ENCODE data around the gene UBR2.
"Not testable (repeated sequence)": the region's sequence is repeated elsewhere in the genome, so short reads cannot be mapped to it uniquely, and the experiment has no call there.

The UBR2 gene

GRCh38 chr6:42693725-42694323 is 130.0 kb downstream of the UBR2 start:
- TF ChIP-seq CTCF (IDR thresholded peaks at IDR 0.05), result no peak
- H3K27ac ChIP-seq, result peak overlapping the region in 1 of 2 donors; percentile 48
- DNase-seq (ENCODE audit: low spot score), result no peak
- no peak overlapping the region for H3K4me3 ChIP-seq

- DNase-seq (ENCODE audit: low spot score), result no peak
- no peak for TF ChIP-seq CTCF (IDR thresholded peaks at IDR 0.05)
- Histone ChIP-seq H3K4me3 (no peak overlapping the region), H3K27ac (peak overlapping the region in 1 of 2 donors; percentile 48)
These were observed 130.8 kb downstream of the UBR2 start for GRCh38 chr6:42694586-42694985.

DNA sequence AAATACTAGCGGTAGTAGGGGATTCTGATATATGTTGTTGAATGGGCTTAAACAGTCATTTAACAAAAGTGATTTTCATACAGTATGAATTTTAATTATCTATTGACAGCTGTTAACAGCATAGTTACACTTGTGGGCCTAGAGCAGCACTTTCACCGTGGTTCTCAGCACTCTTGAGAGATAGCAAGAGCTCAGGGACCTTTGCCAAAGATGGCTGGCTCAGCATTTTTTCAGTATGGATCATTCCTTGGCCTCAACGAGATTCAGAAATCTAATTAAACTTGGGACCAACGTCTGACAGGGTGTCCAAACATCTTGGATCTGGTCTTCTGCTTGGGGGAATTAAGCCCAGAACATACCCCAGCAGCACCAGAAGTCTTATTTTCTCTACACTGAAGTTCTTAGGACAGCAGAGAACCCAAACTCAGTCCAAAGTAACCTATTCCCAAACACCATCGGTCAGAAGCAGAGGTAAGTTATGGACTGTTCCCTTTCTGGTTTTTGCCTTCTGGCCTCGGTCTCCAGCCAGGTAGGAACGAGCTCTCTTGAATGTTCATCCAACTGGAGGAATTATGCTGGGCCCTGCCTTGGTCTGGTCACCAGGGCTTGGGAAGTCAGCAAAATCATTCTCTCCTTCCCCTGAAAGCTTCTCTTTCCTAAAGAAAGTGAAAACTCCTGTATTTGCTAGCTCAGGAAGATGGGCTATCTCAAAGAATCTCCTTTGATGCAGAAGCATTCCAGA is 132.9 kb downstream of the UBR2 start:
- TF ChIP-seq CTCF (IDR thresholded peaks at IDR 0.05), result no peak
- Histone ChIP-seq H3K4me3 (no peak overlapping the region), H3K27ac (peak overlapping the region in 1 of 2 donors; percentile 51)
- no peak for DNase-seq (ENCODE audit: low spot score)

DNA sequence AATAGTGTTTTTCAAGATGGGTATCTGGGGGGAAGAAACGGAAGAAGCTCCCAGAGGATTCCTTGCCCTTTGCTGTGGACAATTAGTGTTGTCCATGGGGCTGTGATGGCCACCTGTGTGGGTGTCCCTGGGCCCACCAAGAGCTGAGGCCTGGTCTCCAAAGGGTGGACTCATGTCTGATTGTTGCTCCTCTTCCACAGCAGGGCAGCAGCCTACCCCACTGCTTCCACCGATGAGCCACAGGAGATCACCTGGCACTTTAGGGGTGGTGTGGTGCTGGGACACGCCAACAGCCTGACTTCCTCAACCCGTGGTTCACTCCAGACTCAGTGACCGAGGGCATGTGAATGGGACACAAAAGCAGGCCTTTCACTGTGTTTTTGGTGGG is 133.4 kb downstream of the UBR2 start:
- no peak overlapping the region for H3K27ac ChIP-seq
- DNase-seq (ENCODE audit: low spot score), result no peak
- H3K4me3 ChIP-seq, result no peak overlapping the region
- no peak for TF ChIP-seq CTCF (IDR thresholded peaks at IDR 0.05)

DNA sequence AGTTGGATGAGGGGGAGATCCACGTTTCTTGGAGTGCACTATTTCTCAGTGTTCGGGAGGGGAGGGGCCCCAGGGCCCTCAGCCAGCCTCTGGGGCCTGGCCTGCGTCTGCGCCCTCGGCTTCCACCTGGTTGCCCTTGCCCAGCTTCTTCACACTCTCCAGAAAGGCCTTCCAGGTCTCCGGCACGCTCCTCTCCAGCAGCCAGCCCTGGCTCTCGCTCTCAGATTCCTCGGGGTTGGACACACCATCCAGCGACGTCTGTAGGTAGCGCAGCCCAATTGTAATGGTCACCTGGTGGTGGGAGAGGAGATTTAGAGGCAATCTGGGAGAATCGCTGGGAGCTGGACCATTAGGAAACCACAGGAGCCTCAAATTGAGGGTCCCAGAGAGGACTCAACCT is 134.4 kb downstream of the UBR2 start:
- H3K27ac ChIP-seq, result no peak overlapping the region

DNA sequence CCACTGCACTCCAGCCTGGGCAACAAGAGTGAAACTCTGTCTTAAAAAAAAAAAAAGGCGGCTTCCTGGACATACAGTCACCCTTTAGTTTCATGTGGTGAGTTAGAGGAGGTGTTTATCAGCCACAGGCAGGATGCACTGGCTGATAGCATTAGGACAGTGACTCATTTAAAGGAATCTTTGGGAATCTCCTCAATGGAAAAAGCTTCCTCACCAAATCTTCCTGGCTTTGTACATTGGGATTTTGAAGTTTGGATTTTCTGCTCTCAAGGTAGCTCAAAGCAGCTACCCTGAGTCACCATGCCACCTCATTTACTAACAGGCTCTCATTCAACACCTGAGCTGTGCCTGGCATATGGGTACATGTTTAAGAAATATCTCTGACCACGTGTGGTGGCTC is 138.4 kb downstream of the UBR2 start:
- DNase-seq (ENCODE audit: low spot score), result no peak
- Histone ChIP-seq H3K27ac (no peak overlapping the region), H3K4me3 (no peak overlapping the region)
- TF ChIP-seq CTCF (IDR thresholded peaks at IDR 0.05), result no peak

More for the DNA sequence above, 134.4 kb downstream of the UBR2 start:
- TF ChIP-seq CTCF (IDR thresholded peaks at IDR 0.05), result no peak
- H3K4me3 ChIP-seq, result no peak overlapping the region
- no peak for DNase-seq (ENCODE audit: low spot score)

- H3K4me3 ChIP-seq; DNase-seq (ENCODE audit: low spot score); H3K27ac ChIP-seq: not testable (repeated sequence)
These were observed 139.0 kb downstream of the UBR2 start for GRCh38 chr6:42702786-42703185.

All from coronary artery (tissue), 2 donors.